HS-5 (cell line): ENCODE measurements around the gene C22orf15.
"Not testable (repeated sequence)": the region's sequence is repeated elsewhere in the genome, so short reads cannot be mapped to it uniquely, and the experiment has no call there.

ENCODE experiments used
- DNase-seq: peaks from one replicate; pipeline ENCODE4 v3.0.0-alpha.2; 2012; ENCODE audit warnings: low read depth

C22orf15 gene, protein sequence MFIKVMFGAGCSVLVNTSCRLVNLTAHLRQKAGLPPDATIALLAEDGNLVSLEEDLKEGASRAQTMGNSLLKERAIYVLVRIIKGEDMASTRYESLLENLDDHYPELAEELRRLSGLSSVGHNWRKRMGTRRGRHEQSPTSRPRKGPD

GRCh38 chr22:23762842-23763578 is at the start of gene C22orf15:
C22orf15 (plus strand) TSS chr22:23762990; CDS start chr22:23763307, 317 bp downstream.
- no peak for DNase-seq

DNA sequence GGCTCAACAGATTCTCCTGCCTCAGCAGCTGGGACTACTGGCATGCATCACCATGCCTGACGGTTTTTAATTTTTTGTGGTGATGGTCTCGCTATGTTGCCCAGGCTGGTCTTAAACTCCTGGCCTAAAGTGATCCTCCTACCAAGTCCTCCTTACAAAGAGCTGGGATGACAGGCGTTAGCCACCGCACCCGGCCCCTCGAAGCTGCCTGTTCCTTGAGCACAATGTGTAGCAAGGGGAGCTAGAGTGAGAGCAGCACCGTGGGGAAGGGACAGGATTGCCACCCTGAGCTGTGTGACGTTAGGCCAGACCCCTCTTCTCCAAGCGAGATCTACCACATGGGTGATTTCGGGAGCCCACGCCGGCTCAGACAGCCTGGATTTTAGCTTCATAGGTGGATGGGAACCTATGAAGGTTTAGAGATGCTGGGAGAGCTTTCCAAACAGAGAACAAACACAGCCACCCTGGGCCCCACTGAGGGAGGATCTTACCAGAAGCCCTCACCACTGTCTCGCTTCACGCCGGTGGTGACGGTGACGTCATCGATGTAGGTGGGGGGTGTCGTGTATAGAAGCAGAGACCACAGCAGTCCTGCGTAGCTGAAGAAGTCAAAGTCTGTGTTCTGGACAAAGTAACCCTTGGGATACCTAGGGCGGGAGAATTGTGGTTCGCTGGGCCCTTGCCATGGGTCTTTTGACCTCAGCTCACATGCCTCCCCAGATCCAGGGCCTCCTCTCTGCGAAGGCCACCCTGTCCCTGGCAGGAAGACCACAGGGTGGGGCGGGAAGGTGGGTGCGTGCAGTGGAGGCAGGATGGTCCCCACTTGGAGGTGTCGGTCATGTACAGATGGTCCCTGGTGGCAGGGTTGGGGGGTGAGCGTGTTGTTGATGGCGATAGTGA is 48.8 kb upstream of the C22orf15 start:
- no peak for DNase-seq

GRCh38 chr22:23714596-23715578 is 47.9 kb upstream of the C22orf15 start:
- no peak for DNase-seq

GRCh38 chr22:23715806-23716375 is 46.9 kb upstream of the C22orf15 start:
- DNase-seq = no peak

DNA sequence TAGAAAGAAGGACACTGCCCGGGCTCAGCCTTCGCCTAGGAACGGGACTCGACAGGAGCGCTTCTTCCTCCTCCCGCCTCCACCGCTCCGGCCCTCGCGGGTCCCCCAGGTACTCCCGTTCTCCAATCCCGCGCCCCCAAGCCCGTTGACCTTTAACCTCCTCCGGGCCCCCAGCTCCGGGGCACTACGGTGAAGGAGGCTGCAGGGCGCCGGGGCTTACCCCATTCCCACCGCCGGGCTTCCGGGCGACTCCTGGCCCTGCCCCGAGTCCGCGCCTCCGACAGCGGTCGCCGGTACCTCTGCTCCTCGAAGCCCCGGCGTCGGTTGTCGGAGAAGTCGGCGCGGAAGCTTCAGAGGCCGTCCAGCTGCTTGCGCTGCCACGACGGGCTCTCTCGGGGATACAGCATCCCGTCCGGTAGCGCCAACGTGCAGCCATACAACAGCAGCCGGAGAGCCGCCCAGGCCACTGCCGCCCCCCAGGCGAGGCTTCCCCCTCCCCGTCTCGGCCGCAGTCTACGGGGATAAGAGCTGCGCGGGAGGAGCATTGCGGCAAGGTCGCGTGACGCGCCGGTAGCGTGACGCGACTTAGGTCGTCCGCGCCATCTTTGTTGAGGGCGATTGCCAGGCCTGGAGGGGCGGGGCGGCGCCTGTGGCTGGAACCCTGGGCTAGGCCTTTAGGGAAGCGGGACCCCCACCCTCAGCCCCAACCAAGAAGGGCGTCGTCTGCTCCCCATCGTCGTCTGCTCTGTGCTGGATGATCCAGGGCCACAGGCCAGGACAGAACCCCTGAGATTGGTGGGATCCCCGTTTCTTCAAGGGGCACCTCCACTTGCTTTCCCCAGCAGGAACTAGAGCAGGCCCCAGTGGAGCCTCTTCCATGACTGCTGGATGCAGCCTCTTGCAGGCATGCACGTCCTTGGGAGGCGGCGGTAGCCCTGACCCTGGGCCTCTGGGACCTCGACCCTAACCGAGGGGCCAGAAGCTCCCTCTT is 45.7 kb upstream of the C22orf15 start:
- peak; percentile 51 for DNase-seq

DNA sequence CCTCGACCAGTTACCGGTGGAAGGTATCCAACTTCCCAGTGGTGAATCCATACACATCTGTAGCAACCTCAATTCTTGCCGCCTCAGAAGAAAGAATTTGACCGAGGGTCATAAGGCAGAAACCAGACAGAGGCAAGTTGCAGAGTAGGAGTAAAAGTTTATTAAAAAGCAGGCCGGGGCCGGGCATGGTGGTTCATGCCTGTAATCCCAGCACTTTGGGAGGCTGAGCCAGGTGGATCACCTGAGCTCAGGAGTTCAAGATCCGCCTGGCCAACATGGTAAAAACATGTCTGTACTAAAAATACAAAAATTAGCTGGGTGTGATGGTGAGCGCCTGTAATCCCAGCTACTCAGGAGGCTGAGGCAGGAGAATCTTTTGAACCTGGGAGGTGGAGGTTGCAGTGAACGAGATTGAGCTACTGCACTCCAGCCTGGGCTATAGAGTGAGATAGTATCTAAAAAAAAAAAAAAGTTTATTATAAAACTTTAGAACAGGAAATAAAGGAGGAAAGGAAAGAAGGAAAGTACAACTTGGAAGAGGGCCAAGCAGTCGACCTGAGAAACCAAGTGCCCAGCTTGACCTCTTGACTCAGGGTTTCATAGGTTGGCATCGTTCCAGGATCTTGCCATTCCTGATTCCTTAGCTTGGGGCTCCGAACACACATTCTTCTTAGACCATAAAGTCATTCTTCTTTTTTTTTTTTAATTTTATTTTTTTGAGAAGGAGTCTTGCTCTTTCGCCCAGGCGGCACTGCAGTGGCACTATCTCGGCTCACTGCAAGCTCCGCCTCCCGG is 44.2 kb upstream of the C22orf15 start:
- no peak for DNase-seq

DNA sequence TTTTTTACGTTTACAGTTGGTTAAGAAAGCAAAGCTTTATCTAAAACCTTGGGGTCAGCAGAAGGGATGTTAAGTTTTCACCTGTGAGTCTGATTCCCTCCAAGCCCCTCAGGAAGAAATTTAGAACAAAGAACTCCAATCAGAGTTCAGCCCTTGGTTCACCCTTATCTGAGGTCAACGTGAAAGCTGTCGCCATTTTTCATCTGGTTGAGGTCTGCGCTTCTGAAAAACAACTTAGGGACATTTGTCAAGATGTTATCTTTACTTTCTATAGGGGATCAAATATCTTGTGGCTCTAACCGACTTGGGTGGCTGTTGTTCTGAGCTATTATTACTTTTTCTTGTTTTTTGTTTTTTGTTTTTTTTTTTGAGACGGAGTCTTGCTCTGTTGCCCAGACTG is 41.9 kb upstream of the C22orf15 start:
- DNase-seq = no peak

GRCh38 chr22:23722160-23722559 is 40.6 kb upstream of the C22orf15 start:
- DNase-seq = no peak

DNA sequence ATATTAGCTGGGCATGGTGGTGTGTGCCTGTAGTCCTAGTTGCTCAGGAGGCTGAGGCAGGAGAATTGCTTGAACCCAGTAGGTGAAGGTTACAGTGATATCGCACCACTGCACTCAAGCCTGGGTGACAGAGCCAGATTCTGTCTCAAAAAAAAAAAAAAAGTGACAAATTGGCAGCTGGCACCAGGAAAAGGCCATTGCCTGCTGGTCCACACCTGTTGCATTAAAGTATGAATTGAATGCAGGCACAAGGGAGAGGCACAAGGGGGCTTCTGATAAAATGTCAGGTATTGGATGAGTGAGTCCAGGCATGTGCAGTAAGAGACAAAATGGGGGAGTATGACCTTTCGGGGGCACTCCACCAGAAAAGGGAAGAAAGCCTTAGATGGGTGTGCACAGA is 40.1 kb upstream of the C22orf15 start:
- no peak for DNase-seq

DNA sequence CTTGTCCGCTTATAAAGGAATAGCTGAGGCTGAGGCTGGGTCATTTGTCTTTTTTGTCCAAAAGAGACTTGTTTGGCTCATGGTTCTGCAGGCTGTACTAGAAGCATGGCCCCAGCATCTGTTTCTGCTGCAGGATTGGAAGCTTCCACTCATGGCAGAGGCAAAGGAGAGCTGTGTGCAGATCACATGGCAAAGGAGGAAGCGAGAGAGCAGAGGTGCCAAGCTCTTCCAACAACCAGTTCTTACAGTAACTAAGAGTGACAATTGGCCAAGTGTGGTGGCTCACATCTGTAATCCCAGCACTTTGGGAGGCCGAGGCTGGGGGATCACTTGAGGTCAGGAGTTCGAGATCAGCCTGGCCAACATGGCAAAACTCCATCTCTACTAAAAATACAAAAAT is 34.7 kb upstream of the C22orf15 start:
- not testable (repeated sequence) for DNase-seq

- DNase-seq = no peak
Measured at GRCh38 chr22:23737696-23738095, 25.1 kb upstream of the C22orf15 start.

- DNase-seq = no peak
Measured at GRCh38 chr22:23742505-23743264, 20.1 kb upstream of the C22orf15 start.

- no peak for DNase-seq
Measured at GRCh38 chr22:23743303-23743705, 19.5 kb upstream of the C22orf15 start.

GRCh38 chr22:23744001-23744400 is 18.8 kb upstream of the C22orf15 start:
- no peak for DNase-seq

GRCh38 chr22:23744485-23744884 is 18.3 kb upstream of the C22orf15 start:
- DNase-seq = no peak

GRCh38 chr22:23745791-23746190 is 17.0 kb upstream of the C22orf15 start:
- DNase-seq = no peak

- DNase-seq = no peak
Measured at GRCh38 chr22:23749841-23750301, 12.9 kb upstream of the C22orf15 start.

- DNase-seq = no peak
Measured at GRCh38 chr22:23750367-23750713, 12.4 kb upstream of the C22orf15 start.
